GM21515 (cell line): ENCODE data around the gene ZNF629.
"Not testable (repeated sequence)": the region's sequence is repeated elsewhere in the genome, so short reads cannot be mapped to it uniquely, and the experiment has no call there.

Source experiments
- ATAC-seq: cut with Tn5 transposase; IDR thresholded peaks from one replicate; pipeline ENCODE4 v1.9.1; 2021; ENCODE audit not compliant: unreplicated experiment

Gene ZNF629

GRCh38 chr16:30786936-30787612 is at the start of gene ZNF629:
ZNF629 (minus strand) TSS chr16:30787205; CDS start chr16:30784482, 2,723 bp downstream.
- no peak for ATAC-seq

DNA sequence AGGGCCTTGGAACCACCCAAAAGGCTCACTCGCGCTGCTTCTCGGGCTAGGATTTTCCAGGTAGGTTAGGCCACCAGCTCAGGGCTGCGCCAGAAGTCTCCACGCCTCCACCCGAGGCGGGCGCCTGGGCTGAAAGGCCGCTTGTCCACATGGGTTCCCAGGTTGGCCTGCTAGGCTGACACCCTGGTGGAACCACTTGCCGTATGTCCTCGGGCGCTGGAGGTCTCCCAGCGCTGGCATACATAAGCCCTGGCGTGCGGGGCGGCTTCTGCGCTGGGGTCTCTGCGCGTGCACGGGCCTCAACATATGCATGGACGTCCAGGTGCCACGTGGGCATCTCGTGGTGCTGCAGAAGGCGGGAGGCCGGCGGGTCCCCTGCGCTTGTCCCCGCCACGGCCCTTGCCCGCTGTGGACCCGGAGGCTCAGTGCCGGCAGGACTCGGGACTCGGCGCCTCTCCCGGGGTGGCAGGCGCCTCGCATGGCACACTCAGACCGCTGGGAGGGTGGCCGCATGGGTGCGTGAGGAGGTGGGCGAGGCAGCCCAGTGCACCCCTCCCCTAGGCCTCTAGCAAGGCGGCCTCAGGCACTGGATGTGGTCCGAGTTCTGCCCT is 47.2 kb upstream of the ZNF629 start:
- no peak for ATAC-seq

DNA sequence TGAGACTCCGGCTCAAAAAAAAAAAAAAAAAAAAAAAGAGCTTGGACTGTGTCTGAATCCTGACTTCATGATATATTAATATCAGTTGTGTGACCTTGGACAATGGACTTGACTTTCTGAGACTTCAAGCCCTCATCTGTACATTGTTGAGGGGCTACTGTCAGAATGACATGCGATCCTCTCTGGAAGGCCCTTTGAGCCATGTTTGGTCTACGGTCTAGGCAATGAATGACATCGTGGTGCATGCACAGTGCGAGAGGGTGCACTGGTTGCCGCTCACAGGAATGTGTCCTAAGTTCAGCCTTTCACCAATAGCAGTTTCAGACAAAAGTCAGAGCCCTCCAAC is 43.0 kb upstream of the ZNF629 start:
- no peak for ATAC-seq

GRCh38 chr16:30829130-30830071 is 42.4 kb upstream of the ZNF629 start:
- ATAC-seq = no peak

DNA sequence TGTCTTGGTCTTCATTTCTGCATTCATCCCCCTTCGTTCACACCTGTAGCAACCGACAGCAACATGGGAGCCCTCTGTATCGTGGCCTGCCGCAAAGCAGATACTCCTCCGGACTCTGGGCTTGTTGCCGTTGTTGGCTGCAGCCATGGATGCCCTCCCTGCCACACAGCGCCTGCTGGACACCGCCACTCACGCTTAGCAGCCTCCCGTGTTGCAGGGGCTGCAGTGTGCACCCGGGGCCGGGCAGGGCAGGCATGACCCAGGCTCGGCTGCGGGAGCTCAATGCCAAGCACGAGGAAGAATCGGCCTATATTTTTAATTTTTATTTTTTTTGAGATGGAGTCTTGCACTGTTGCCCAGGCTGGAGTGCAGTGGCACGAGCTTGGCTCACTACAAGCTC is 34.9 kb upstream of the ZNF629 start:
- no peak for ATAC-seq

DNA sequence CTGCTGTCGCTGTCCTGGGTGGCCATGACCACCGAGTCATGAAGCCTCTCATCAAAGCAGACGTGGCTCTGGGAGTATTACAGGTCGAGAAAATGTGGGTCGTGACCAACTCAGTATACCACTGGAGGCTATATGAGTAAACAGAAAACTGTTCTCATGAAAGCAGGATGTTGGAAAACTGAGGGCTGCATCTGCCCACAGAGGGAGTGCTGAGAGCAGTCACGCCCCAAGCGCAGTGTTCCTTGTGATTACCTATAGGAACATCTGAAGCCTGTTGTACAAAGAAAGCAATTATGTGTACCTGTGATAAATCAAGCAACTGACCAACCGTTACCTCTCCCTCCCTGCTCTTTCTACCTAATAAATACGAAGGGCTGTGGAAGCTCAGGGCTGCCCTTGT is 34.4 kb upstream of the ZNF629 start:
- ATAC-seq = not testable (repeated sequence)

DNA sequence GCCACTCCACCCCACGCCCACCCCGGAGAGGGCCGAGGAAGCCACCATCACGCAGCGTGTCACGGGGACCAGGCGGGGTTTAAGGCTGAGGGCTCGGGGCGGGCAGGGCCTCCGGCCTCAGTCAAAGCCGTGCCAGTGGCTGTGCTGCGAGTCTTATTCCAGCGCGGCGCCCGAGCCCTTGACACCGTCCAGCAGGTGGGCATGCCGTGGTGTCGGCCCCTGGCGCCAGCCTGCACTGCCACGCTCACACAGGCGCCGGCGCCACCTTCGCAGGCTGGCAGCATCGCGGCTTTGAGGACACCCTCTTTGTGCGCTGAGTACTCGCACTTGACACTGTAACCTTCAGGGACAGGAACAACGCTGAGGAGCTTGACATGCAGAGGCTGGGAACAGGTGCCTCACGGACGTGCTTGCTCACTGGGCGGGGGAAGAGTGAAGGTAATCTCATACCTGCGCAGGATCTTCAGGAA is 34.0 kb upstream of the ZNF629 start:
- no peak for ATAC-seq

DNA sequence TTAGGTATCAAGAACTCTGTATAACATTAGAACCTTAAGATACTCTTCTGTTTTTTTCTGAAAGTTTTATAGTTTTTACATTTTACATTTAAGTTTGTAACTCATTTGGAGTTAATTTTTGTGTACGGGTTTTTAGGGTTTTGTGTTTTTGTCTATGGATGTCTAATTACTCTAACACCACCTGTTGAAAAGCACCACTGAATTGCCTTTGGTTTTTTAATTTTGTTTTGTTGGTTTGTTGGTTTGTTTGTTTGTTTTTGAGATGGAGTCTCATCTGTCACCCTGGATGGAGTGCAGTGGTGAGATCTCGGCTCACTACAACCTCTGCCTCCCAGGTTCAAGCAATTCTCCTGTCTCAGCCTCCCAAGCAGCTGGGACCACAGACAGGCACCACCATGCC is 29.8 kb upstream of the ZNF629 start:
- no peak for ATAC-seq

DNA sequence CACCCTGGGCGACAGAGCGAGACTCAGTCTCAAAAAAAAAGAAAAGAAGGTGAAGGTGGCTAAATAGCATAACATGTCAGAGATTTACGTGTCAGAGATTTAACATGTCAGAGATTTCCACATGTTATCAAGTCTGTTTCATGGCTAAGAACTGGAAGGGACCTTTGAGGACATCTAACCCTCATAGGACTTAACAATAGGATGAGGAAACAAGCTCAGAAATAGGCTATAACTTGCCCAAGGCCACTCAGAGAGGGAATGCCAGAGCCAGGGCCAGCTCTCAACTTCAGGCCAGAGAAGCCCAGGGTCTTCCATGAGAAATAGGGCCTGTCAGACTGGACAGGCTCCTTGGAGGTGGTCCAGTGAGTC is 26.8 kb upstream of the ZNF629 start:
- no peak for ATAC-seq

DNA sequence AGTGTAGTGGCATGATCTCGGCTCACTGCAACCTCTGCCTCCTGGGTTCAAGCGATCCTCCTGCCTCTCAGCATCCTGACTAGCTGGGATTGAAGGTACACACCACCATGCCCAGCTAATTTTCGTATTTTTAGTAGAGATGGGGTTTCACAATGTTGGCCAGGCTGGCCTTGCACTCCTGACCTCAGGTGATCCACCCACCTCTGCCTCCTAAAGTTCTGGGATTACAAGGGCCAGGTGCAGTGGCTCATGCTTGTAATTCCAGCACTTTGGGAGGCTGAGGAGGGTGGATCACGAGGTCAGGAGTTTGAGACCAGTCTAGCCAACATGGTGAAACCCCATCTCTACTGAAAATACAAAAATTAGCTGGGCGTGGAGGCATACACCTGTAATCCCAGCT is 22.7 kb upstream of the ZNF629 start:
- ATAC-seq = not testable (repeated sequence)

DNA sequence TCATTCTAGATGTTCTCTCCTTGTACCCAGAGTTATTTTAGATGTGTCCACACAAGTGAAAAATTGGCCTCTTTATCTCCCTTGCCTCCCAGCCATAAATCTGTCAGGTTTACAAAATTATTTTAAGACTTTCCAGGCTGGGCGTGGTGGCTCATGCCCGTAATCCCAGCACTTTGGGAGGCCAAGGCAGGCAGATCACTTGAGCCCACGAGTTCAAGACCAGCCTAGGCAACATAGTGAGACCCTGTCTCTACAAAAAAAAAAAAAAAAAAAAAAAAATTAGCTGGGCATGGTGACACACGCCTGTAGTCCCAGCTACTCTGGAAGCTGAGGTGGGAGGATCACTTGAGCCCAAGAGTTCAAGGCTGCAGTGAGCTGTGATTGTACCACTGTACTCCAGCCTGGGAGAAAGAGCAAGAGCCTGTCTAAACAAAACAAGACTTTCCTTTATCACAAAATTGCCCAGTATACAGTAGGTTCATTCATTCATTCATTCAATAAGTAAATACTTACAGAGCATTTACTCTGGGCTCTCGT is 22.0 kb upstream of the ZNF629 start:
- ATAC-seq = not testable (repeated sequence)

- ATAC-seq = no peak
These were observed 21.1 kb upstream of the ZNF629 start for GRCh38 chr16:30808146-30808545.

DNA sequence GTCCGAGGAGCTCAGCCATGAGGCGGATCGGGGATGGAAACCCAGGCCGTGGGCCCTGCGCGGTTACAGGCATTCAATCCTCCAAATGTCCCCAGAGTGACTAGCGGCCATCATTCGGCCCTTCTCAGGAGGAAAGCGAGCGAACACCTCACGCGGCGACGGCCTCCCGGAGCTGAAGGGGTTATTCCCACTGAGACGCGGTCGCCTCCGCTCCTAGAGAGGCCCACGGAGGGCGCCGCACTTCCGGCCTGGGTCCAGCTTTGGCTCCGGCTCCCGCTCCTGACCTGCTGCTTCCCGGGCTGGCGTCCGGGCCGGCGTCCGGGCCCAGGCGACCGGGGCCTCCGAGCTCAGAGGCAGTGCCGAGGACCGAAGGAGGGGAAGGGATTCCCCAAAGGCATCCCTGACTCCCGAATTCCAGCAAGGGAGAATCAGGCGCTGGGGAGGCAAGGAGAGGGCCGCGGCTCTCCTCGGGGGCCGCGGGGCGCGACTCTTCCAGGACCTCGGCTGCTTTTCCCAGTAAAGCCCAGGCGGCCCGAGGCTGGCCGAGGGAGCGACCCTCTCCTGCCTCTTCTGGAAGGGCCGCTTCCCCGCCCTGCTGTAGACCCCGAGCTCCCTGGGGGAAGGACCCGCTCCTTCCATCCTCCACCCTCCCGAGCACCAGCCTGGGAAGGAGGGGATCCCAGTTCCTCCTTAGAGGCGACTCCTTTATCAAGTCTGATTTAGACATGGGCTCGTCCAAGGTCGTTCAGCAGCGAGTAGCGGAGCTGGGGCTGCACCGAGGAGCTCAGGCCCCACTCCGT is 18.6 kb upstream of the ZNF629 start:
- no peak for ATAC-seq

- ATAC-seq = no peak
These were observed 18.0 kb upstream of the ZNF629 start for GRCh38 chr16:30805056-30805369.

- no peak for ATAC-seq
These were observed 15.9 kb upstream of the ZNF629 start for GRCh38 chr16:30802936-30803335.

DNA sequence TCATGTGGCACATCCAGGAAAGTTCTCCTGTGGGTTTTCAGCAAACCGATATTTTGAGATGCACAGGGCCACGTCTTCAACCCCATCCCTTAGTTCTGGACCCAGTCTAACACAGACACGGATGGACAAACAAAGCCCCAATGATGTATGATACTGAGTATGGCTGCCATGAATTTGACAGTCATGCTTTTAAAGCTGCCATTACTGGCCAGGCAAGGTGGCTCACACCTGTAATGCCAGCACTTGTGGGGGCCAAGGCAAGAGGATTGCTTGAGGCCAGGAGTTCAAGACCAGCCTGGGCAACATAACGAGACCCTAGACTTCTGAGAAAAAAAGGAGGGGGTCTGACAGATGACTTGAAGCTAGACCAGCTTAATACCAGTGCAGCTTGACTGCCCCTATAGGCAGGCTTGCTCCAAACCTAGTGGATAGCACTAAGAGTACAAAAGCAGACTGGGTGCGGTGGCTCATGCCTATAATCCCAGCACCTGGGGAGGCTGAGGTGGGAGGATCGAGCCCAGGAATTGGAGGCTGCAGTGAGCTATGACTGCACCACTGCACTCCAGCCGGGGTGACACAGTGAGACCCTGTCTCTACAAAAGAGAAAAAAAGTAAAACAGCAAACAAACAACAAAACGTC is 10.8 kb upstream of the ZNF629 start:
- ATAC-seq = no peak

DNA sequence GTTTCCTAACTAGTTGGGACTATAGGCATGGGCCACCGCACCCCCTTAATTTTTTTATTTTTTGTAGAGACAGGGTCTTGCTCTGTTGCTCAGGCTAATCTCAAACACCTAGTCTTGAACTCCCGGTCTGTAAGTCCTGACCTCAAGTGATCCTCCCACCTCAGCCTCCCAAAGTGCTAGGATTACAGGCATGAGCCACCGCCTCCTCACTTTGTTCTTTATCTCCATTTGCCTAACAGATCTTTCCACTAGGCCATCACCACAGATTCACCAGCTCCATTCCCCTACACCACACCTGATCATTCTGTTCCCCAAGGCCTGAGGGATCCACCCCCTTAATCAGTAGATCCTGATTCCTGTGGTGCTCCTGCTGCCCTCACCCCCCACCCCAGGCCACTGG is 7.6 kb upstream of the ZNF629 start:
- no peak for ATAC-seq

DNA sequence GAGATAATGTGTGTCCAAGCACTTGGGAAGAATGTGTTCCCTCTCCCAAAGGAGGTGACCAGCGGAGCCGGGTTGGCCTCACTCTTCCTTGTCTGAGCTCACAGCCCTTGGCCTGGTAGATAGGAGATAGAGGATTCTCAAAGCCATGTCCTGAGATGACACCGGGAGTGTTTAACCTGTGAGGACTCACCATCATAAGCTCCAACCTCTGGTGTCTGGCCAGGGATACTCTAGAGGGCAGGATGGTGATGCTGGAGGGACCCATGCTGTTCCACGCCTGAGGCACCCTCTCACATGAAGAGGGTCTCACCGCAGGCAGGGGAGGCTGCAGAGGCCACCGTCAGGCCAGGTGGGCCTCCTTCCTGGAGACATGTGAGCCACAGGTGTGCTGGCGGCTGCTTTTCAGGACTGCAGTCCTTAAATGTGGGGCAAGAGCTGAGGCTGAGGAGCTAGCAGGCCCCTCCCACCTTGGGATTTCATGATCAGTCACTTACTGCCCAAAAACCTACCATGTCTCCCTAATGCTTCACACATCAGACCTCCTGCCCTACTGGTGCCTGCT is 6.6 kb upstream of the ZNF629 start:
- no peak for ATAC-seq

DNA sequence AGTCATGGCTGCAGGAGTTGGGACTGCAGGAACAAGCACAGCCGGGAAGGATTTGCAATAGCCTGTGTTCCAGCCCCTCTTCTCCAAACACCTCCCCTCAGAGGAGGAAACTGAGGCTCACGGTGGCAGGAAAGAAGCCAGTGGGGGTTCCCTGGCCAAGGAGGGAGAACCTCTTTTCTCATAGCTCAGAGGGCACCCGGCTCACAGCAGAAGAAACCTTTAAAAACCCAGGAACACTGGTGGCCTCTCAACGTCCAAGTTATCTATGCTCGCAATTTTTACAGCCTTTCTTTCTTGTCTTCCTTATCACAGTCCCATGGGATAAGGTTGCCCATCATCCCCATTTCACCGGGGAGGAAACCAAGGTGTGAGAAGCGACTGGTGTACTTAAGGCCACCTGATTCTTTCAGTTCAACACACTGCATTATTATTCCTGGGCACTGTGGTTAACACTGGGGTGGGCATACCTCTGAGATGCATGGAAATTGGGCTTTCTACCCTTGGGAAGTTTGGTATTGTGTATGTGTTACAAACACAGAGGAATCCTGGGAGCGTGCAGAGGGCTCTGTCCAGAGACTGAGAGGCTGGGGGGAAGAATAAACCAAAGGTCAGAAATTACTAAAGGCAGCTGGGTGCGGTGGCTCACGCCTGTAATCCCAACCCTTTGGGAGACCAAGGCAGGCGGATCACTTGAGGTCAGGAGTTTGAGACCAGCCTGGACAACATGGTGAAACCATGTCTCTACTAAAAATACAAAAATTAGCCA is 791 bp upstream of the ZNF629 start:
- ATAC-seq = no peak
